NCI-H2196 (cell line): Measurements from ENCODE around the gene USH2A.

Experiments
- DNase-seq: peaks from one replicate; lab custom pipeline; 2025; ENCODE audit not compliant: unreplicated experiment; lab: John Stamatoyannopoulos, UW

USH2A gene

GRCh38 chr1:215824245-215824644 is 599.0 kb downstream of the USH2A start:
- DNase-seq: no peak

- no peak for DNase-seq
Observed at GRCh38 chr1:215819114-215819513, 604.1 kb downstream of the USH2A start.

- no peak for DNase-seq
Observed at GRCh38 chr1:215807911-215808436, 615.3 kb downstream of the USH2A start.

- DNase-seq: no peak
Observed at GRCh38 chr1:215807218-215807617, 616.0 kb downstream of the USH2A start.

GRCh38 chr1:215797859-215798258 is 625.4 kb downstream of the USH2A start:
- no peak for DNase-seq

GRCh38 chr1:215794156-215794555 is 629.1 kb downstream of the USH2A start:
- no peak for DNase-seq

- DNase-seq: no peak
Observed at GRCh38 chr1:215793180-215793579, 630.1 kb downstream of the USH2A start.

GRCh38 chr1:215792446-215792845 is 630.8 kb downstream of the USH2A start:
- DNase-seq: no peak

- DNase-seq: no peak
Observed at GRCh38 chr1:215789981-215790380, 633.3 kb downstream of the USH2A start.

- no peak for DNase-seq
Observed at GRCh38 chr1:215786997-215787396, 636.3 kb downstream of the USH2A start.

- no peak for DNase-seq
Observed at GRCh38 chr1:215780641-215781040, 642.6 kb downstream of the USH2A start.

GRCh38 chr1:215780139-215780538 is 643.1 kb downstream of the USH2A start:
- DNase-seq: no peak

- DNase-seq: no peak
Observed at GRCh38 chr1:215779729-215780128, 643.5 kb downstream of the USH2A start.

GRCh38 chr1:215777370-215777925 is 645.8 kb downstream of the USH2A start:
- DNase-seq: no peak

- DNase-seq: no peak
Observed at GRCh38 chr1:215776336-215776735, 646.9 kb downstream of the USH2A start.

- DNase-seq: no peak
Observed at GRCh38 chr1:215772151-215772550, 651.1 kb downstream of the USH2A start.

GRCh38 chr1:215768303-215768702 is 654.9 kb downstream of the USH2A start:
- no peak for DNase-seq

- no peak for DNase-seq
Observed at GRCh38 chr1:215767761-215768160, 655.5 kb downstream of the USH2A start.

GRCh38 chr1:215766521-215766920 is 656.7 kb downstream of the USH2A start:
- no peak for DNase-seq

GRCh38 chr1:215765833-215766232 is 657.4 kb downstream of the USH2A start:
- DNase-seq: no peak

GRCh38 chr1:215761446-215761845 is 661.8 kb downstream of the USH2A start:
- DNase-seq: no peak

- DNase-seq: no peak
Observed at GRCh38 chr1:215754112-215754511, 669.1 kb downstream of the USH2A start.

- DNase-seq: no peak
Observed at GRCh38 chr1:215749414-215749813, 673.8 kb downstream of the USH2A start.
